HG03432 (cell line): ENCODE results near the gene SIGLEC1.

Experiments used
- ATAC-seq: cut with Tn5 transposase; IDR thresholded peaks from one replicate; pipeline ENCODE4 v1.9.1; 2021; ENCODE audit warnings: mild to moderate bottlenecking, moderate library complexity; ENCODE audit not compliant: unreplicated experiment

Gene SIGLEC1

DNA sequence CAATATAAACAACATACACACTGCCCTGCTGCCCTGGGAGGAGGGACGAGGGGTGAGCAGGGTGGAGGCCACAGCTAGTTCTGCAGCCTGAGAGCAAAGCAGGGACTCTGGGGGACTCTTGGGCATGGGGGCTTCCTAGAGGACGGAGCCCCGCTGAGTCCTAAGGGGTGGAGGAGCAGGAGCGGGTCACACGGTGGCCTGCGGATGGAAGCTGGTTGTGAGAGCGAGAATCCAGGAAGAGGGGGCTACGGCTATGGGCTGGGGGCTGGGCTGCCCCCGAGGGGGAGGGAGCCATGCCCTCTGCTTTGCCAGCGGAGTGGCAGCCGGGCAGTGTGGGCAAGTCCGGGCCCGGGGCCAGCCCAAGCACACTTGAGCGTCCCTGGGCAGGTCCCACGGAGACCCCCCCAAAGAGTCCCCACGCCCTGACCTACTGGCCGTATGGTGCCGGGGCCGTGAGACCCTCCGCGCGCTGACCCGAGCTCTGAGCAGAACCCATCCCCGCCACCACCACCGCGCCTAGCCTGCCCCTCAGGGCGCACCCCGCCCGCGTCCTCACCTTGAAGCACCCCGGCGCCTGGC lies 31.0 kb downstream of the SIGLEC1 start:
- no peak for ATAC-seq

DNA sequence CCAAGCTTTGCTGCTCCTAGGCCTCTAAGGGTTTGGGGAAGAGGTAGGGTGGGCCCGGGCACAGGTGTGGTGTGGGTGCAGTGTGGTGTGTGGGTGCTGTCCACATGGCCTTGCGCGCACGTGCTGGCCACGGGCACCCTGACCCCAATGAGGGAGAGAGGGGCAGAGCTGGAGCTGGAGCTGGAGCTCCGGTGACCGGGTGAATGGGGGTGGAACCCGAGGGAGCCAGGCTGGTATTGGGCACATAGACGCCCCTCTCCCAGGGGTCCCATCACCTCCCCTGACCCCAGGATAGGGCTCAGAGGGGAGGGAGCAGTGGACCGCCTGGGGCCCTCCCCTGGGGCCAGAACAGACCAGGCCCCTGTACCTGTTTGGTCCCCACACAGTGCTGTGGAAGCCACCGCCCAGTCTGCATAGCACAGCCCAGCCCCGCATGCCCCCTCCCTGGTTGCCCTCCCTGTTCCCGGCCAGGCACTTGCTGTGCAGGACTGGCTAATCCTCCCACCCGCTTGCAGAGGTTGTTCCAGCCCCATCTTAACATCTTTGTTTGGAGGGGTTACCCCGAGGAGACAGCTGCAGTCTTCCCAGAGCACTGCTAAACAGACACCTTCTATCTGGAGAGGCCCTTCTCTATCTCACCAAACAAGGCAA lies 31.6 kb downstream of the SIGLEC1 start:
- ATAC-seq: no peak

DNA sequence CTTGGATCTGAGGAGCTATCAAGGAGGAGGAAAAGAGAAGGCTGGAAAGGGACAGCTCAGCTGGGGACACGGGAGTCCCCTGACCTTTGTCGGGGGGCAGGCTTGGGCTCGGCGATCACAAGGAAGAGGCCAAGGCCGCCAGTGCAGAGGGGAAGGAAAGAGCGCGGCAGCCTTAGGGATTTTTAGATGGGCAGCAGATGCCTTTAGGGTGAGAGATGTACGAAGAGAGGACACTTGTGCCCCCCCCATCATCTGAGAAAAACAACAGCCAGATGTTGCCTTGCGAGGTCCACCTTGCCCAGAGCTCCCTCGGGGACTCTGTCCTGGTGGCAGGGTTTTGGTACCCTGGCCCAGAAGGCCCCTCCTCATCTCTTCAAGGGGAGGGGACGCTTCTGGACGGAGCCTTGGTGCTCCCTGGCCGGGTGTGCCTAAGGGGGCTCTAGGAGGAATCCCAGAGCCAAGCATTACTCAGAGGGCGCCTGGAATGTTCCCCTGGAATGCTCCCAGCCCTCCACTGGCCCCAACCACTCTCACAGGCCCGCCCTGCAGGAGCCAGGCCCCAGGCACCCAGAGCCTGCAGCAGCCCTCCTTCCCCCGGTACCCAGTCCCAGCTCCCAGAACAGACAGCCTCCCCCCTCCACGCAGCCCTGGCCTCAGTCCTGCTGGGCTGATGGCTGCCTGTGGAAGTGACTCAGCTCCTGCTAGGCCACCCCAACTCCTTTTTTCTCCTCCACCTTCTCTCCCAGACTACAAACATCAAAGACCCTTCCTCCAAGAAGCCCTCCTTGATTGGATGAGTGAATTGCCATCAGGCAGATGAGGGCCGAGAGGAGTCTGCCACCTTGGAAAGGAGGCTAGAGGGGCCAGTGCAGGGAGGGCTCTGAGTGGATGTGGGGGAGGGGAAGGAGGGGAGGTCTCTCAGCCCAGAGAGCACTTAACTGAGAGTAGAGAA lies 32.4 kb downstream of the SIGLEC1 start:
- no peak for ATAC-seq

DNA sequence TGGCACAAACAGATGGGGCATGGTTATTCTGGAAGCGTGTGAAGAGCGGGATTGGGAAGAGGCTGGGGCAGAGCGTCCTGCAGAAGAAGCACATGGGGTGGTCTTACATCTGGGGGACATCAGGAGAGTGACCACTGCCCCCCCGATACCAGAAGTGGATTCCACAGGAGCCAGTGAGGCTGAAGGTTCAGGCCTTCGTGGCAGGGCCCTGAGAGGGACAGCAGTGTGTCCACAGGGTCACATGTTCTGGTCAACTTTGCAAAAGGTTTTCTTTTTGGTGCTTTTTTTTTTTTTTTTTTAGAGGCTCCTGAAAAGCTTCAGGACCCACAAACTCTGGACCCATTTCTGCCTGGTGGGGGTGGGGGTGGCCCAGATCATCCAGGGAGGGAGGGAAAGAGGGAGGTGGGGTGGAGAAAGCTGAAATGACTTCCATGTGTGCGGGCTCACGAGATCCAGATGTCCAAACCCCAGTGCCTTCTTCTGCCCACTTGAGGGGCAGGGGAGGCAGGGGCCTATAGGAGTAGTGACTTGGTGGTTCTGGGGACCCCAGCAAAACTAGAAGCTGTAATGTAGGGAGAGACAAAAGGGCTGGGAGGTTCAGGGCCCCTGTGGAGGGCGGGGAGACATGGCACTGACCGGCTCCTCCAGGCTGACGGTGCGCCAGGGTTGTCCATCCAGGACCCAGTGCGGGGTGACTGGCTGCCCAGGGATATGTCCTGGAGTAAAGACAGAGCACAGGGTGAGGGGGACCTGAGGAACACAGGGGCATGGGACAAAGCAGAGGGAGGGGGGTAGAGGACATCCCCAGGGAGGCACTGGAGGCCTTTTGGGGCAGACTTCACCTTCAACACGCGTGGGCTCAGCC lies 33.3 kb downstream of the SIGLEC1 start:
- ATAC-seq: no peak

DNA sequence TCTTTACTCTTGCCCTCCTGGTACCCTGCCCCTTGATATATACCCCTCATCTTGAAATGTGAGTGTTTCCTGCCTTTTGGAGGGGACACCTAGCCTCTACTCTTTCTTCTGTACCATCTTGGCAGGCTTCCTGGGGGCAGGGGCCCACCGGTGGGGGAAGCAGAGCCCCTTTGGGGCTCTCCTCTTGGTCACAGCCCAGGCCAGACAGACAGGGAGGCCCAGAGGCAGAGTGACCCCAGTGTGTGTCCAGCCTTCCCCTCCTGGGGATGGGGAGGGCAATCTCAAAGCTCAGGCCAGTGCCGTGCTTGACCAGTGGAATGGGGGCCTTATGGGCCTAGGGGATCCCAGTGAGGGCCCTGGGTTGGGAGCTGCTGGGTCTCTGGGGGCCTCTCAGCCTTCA lies 34.2 kb downstream of the SIGLEC1 start:
- no peak for ATAC-seq

DNA sequence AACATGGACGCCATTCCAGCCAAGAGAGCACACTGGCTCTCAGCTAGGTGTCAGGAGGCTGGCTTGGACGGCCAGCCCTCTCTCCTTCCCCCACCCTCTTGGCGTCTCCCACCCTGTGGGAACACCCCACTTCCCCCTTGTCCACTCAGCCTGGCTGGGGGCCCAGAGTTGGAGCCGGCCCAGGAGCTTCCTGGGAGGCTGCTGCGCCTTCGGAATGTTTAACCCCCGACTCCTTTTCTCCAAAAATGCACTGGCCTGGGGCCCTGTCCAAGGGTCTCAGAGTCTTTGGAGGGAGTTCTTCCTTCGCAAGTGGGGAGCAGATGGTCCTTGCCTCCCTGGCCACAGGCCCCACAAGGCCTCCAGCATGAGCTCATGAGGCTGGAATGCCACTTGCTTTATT lies 34.7 kb downstream of the SIGLEC1 start:
- no peak for ATAC-seq

DNA sequence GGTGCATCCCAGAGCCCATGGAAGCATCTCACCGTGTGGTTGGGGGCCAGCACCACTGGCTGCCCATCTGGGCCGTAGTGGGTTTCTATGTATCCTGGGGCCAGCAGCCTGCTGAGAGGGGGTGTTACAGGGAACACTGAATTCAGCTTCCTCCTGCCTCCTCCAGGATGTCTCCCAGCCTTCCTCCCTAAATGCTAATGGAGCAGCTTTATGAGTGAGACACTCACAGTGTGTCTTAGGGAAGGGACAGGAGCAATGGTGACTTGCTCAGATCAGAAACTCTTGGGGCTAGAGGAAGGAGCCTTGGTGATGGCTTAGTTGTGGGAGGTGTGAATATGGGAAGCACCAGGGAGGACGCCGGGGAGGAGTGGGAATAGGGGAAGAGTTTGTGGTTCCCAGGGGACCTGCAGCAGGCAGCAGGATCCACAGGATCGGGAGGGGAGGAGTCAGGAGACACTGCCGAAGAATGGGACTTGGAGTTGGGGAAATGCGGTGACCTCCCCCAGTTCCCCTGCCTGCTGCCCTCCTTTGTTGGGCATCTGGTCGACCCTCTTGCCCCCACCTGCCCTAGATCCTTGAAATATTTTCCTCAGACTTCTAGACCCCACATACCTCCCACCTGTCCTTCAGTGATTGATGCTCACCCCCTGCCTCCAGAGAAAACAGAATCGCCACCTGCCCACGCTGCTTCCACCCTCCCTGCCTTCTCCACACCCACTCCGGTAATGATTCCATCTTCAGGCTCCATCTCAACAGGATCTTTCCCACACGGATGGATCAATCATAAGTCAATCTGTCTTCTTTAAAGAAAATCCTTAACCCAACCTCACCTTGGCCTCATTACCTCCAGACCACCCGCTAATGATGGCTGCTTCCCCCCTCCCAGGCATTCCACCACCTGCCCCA lies 37.2 kb downstream of the SIGLEC1 start:
- ATAC-seq: no peak

DNA sequence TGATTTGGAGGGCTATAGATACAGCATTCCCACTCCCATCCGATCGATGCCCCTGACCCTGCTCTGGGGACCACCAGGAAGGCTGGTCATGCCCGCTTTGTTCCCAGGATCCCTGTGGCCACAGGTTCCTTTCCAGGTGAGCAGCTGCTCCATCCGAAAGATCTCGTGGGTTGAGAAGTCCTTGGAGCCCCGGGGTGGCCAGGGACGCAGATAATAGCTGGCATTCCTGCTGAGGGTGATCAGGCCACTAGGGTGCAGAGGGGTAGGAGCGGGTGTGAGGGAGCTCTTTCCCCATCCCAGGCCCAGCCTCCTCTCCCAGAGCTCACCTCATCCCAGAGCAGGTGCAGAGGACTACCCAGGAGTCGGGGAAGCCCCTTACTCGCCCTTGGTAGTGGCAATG lies 38.0 kb downstream of the SIGLEC1 start:
- no peak for ATAC-seq

DNA sequence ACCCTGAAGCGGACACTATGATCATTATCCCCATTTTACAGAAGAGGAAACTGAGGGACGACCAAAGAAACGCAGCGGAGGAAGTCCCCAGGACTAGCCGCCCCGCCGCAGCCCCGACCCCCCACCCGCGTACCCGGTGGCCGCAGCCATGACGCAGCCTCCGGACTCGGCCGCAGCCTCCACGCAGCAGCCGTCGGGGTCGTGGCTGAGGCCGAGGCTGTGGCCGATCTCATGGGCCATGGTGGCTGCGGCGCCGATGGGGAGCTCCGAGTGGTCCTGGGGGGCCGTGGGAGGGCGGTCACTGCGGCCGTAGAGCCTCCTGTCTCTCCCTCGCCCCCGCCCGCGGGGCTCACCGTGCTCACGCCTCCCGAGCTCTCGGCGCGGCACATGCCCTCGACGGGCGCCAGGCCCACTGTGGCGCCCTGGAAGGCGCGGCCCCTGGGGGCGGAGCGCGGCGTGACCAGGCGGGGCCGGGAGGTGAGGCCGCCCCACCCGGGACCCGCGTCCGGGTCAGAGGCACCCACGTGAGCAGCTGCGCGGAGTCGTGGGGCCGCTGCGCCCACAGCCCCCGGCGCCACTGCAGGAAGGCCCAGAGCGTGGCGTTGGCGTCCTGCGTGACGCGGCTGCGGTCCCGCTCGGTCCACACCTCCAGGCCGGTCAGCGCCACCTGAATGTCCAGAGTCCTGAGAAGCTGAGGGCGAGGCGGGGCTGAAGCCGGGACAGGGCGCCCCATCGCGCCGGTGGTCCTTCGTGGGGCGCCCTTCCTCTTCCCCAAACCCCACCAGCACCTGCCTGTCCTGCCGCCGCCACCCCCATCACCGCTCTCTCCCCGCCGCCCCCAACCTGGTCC lies 39.0 kb downstream of the SIGLEC1 start:
- ATAC-seq: no peak

DNA sequence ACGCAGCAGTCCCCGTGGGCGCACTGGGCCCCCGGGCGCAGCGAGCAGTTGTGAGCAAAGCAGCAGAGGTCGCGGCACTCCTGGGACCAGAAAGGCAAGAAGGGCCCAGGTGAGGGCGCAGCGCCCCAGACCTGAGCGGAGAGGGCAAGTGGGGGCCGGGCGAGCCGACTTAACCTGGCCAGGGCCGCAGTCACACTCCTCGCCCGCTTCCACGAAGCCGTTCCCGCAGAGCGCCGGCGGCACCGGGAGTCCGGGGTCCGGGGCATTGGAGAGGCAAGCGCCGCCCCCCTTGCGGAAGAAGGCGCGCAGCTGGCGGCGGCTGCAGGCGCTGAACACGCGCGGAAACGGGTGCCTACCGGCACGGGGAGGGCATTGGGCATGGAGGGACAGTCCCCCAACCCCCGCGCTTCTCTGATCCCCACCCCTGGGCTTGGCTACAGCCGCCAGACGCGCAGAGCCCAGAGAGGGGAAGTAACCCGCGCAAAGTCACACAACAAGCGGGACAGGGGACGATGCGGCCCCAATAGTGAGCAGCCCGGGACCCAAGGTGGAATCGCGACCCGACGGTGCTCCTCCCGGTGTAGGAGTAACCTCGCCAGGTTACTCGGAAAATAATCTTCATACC lies 39.7 kb downstream of the SIGLEC1 start:
- ATAC-seq: no peak

DNA sequence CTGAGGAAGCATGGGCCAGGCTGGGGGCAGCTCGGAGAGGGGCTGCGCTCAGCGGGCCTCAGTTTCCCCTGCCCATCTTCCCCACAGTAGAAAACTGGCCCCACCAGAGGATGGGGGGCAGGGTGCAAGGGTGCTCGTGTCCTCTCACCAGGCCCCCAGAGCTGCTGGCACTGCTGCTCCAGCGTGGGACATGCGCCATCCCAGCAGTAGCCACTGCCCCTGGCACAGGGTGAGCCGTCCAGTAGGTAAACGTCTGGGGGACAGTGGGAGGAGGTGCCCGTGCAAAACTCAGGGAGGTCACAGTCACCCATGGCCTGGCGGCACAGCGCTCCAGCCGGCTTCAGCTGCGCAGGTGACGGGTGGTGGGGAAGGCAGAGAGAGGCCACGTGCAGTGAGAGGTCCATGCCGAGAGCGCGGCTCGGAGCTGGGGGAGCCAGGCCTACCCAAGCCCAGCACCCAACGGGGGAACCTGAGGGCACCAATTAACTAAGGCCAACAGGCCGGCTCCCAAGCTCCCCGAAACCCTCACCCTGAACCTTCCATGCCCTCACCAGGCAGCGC lies 40.3 kb downstream of the SIGLEC1 start:
- no peak for ATAC-seq

DNA sequence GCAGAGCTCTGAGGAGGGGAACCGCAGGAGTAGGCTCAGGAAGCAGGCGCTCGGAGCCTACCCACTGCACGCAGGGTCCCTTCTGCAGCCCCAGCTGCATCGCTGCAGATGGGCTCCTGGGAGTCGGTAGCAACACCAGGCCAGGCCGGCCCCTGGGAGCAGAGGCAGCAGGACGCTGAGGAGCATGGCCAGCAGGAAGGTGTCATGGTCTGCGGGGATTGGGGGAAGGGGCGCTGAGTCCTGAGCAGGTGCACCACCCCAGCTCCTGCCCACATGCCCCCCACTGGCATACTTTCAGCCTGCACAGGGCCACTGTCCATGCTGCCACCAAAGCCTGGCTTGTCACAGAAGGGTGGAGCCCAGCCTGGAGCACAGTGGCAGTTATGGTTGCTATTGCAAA lies 41.5 kb downstream of the SIGLEC1 start:
- no peak for ATAC-seq

DNA sequence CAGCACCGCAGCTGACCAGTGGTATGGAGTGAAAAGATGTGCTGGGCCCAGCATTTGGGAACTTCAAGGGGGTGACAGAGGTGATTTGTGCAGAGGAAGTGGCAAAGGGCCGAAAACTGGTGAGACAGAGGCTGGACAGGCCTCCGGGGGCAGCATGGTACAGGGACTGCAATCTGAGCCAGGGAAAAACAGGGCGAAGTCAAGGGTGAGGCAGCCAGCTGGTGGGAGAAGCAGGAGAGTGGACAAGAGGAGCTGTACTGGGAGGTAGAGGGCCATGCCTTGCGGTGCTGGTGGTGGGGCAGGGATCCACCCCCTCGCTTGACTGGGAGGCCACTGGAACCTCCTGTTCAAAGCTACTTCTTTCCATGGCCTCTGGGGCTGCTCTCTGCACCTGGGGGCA lies 41.9 kb downstream of the SIGLEC1 start:
- ATAC-seq: no peak

DNA sequence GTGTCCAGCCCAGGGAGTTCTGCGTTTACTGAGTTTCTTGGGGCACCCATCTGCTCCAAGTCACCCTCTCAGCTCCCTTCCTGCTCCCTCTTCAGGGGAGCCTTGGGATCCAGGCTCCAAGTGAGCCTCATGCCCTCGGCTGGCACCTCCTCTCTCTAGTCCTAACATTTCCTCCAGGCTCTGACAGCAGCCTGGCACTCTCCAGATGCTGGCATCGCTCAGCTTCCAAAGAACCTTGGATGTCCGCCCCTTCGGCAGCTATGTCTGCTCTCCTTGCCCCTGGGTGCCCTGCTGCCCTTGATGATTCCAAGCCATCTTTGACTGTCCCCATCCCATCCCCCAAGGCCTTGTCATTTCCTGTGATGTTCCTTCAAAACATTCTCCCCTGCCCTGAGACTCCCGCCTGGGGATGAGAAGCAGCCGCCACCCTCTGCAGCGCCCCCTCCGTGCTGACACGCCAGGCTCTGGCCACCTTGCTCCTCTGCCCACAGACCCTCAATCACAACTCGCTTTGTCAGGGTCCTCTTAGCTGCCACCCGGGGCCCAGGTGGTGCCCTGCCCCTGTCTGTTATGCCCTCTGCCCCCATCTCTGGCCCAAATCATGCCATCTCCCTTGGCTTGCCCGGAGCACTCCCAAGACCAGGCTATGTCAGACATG lies 42.6 kb downstream of the SIGLEC1 start:
- no peak for ATAC-seq

DNA sequence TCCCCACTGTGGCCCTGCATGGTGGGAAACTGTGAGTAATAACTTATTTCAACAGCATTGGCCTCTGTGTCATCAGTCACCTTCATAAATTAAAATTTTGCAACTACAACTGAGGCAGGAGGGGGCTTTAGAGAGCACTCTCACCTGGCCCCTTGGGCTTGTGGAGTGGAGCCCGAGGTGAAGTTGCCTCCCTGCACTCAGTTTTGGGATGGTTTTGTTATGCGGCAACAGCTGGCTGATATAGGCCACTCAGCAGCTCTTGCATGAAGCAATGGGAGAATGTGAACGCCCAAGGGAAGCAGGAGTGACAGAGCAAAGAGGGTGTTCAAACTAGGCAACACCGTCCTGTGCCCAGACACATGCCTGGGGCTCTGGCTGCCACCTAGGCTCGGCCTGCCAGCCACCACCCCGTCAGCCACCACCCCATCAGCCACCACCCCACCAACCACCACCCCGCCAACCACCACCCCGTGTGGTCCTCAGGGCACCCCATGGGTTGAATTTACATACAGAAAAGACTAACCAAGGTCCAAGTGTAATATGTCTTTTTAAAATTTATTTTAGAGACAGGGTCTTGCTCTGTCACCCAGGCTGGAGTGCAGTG lies 44.9 kb downstream of the SIGLEC1 start:
- ATAC-seq: no peak

DNA sequence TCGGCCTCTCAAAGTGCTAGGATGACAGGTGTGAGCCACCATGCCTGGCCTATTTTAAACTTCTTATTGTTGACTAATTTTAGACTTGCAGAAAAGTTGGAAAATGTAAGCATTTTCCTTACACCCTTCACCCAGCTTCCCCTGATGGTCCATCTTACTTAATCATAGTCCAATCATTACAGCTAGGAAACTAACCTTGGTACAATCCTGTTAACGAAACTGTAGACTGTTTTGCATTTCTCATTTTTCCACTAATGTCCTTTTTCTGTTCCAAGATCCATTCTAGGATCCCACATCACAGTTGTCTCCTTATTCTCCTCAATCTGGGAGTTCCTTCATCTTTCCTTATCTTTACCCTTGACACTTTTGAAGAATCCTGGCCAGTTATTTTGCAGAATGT lies 48.5 kb downstream of the SIGLEC1 start:
- no peak for ATAC-seq

DNA sequence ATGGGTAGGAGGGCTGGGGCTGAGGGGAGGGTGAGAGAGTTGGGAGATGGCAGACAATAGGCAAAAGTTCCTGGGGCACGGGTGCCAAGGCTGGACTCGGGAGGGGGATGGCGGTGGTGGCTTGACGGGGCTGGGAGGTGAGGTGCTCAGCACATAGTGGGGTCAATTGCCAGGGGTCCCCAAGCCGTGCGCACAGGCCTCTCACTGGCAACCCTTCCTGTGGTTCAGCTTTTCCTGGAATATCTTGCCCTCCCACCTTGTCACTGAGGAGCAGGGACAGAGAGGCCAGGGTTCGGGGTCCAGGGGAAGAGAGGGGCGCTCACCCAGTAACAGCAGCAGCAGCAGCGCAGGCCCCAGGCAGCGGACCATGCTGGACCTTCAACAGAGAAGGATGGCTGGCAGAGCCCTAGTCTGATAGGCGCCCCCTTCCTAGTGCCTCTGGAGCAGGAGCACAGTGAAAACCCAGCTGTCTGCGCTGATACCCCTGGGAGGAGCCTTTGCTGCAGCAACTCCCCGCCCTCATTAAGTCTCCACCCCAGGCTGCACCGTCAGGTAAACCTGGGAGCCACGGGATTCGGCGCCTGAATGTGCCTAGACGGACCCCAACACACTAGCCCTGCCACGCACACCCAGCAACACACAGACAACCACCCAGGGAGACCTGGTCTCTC lies 49.2 kb downstream of the SIGLEC1 start, which contains the start of gene GFRA4:
Gene GFRA4 (minus strand): TSS at position 369 of the 671 bp plus-strand sequence. CDS start 0 bp downstream, at position 369.
- no peak for ATAC-seq
